Hematopoietic multipotent progenitor cell treated with erythropoietin and hydrocortisone succinate and interleukin-3 and kit ligand, for 17 days (in vitro differentiated cells): Measurements from ENCODE around the gene EPDR1.

ENCODE experiments used
- DNase-seq: peaks from one replicate; pipeline ENCODE4 v3.0.0-alpha.2; 2015; ENCODE audit warnings: low spot score

The EPDR1 gene

GRCh38 chr7:37981664-37982063 lies 61.2 kb downstream of the EPDR1 start:
- no peak for DNase-seq

GRCh38 chr7:37982423-37982822 lies 62.0 kb downstream of the EPDR1 start:
- no peak for DNase-seq

- no peak for DNase-seq
Observed at GRCh38 chr7:37984750-37985390, 64.4 kb downstream of the EPDR1 start.

- no peak for DNase-seq
Observed at GRCh38 chr7:37986908-37987330, 66.5 kb downstream of the EPDR1 start.

- DNase-seq = no peak
Observed at GRCh38 chr7:37987732-37988131, 67.3 kb downstream of the EPDR1 start.

GRCh38 chr7:37988721-37989650 lies 68.5 kb downstream of the EPDR1 start:
- DNase-seq = no peak

GRCh38 chr7:37990337-37990736 lies 69.9 kb downstream of the EPDR1 start:
- DNase-seq = no peak

- DNase-seq = no peak
Observed at GRCh38 chr7:37993060-37993501, 72.6 kb downstream of the EPDR1 start.

GRCh38 chr7:37999673-38000072 lies 79.2 kb downstream of the EPDR1 start:
- no peak for DNase-seq

GRCh38 chr7:38000272-38000671 lies 79.8 kb downstream of the EPDR1 start:
- no peak for DNase-seq
